Sigmoid colon (tissue), 4 donors: ENCODE data around the gene PIGP.

Experiments
- EP300 ChIP-seq, 4 donors: sonication (generic); formaldehyde crosslinking; IDR thresholded peaks; one replicate each; pipeline ENCODE4 v1.6.1; 2017; ENCODE audit warnings: antibody characterized with exemption in 4 of 4
- POLR2A ChIP-seq, 2 donors: fragments of 450-650 bp; IDR thresholded peaks; one replicate each; pipeline ENCODE4 v1.6.1; 2016; ENCODE audit warnings: antibody characterized with exemption in 2 of 2, mild to moderate bottlenecking in 2 of 2, moderate library complexity in 2 of 2
- POLR2AphosphoS5 ChIP-seq, 4 donors: sonication (generic); formaldehyde crosslinking; IDR thresholded peaks; one replicate each; pipeline ENCODE4 v1.6.1; 2017; ENCODE audit warnings: antibody characterized with exemption in 4 of 4
- TF ChIP-seq, protein P1 (sequence below), 4 experiments: fragments of 450-650 bp in 3 of 4; fragments of 200-600 bp in 1 of 4; IDR thresholded peaks; one replicate each; pipeline ENCODE4 v1.5.1; 2016 to 2019; ENCODE audit warnings: antibody characterized with exemption in 4 of 4, mild to moderate bottlenecking in 3 of 4, moderate library complexity in 2 of 4

DNA sequence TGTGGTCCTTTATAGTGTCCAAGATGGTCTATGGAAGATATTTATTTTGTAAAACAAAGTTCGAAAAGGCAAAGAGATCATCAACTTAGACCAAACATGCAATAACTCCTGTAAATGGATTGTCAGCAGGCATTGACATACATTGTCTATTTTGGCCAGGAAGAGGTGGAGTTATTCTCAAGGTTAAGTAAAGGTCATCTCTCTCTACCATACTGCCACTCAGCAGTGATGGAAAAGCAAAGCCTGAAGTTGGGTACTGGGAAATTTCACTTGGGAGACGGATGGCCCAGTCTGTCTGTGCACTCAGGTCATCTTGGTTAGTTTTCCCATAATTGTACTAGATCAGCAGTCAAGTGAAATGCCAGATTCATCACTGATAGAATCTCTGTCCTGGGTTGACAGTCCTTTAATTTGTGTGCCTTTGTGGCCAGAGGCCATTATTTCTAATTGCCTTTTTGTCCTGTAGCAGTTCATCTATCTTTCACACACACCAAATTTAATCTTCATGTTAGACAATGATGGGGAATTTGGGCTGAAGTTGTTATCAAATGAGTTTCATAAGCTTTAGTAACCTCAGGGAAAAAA is 17.5 kb downstream of the PIGP start:
- TF ChIP-seq, protein P1, sequence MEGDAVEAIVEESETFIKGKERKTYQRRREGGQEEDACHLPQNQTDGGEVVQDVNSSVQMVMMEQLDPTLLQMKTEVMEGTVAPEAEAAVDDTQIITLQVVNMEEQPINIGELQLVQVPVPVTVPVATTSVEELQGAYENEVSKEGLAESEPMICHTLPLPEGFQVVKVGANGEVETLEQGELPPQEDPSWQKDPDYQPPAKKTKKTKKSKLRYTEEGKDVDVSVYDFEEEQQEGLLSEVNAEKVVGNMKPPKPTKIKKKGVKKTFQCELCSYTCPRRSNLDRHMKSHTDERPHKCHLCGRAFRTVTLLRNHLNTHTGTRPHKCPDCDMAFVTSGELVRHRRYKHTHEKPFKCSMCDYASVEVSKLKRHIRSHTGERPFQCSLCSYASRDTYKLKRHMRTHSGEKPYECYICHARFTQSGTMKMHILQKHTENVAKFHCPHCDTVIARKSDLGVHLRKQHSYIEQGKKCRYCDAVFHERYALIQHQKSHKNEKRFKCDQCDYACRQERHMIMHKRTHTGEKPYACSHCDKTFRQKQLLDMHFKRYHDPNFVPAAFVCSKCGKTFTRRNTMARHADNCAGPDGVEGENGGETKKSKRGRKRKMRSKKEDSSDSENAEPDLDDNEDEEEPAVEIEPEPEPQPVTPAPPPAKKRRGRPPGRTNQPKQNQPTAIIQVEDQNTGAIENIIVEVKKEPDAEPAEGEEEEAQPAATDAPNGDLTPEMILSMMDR (IDR thresholded peaks at IDR 0.05) = no peak
- TF ChIP-seq POLR2A (IDR thresholded peaks at IDR 0.05) (no peak), POLR2AphosphoS5 (IDR thresholded peaks at IDR 0.05) (no peak), EP300 (IDR thresholded peaks at IDR 0.05) (no peak)
